ENCODE measurements around the gene ARMC9. TPM values are rescaled to one million over a fixed set of nuclear protein-coding genes. Genes with fewer than 3 reads are reported as not detected.
A peak's percentile ranks its signal among the peaks of the same experiment; 100 is the strongest.

Gene ARMC9
- total and polyA plus RNA-seq, 2 experiments from 2014 or later, result 22.5 to 23.7 TPM

GRCh38 chr2:231189571-231190495, 8.6 kb upstream of the ARMC9 start:
- peak overlapping the region; percentile 71 for H3K4me2 ChIP-seq
- TF ChIP-seq CTCF (IDR thresholded peaks at IDR 0.05; ENCODE audit: poor library complexity) (no peak), EZH2 (IDR thresholded peaks at IDR 0.05; ENCODE audit: borderline replicate concordance) (no peak), EZH2phosphoT487 (IDR thresholded peaks at IDR 0.05; ENCODE audit: low read depth, severe bottlenecking, unreplicated experiment) (no peak)
- H3K9me3 ChIP-seq (ENCODE audit: low read depth), result no peaks in the 10 kb centered on the region
- H2AFZ ChIP-seq, result peak overlapping the region; percentile 52
- H3K9me2 ChIP-seq (replicated peaks; ENCODE audit: insufficient read depth), result no peaks in the 10 kb centered on the region
- 69% methylated on average over 21 of the region's 22 CpGs for WGBS (ENCODE audit: low lambda C conversion rate, missing lambda C conversion rate)
- H4K20me1 ChIP-seq (ENCODE audit: insufficient read depth, poor library complexity, severe bottlenecking), result no peaks in the 10 kb centered on the region
- H3K27ac ChIP-seq, result peak overlapping the region; percentile 56
- H3K36me3 ChIP-seq (replicated peaks; ENCODE audit: insufficient read depth, low read depth), result no peaks in the 10 kb centered on the region
- no peak overlapping the region for H3K4me3 ChIP-seq
- DNase-seq (ENCODE audit: low spot score), result no peak
- no peaks in the 10 kb centered on the region for H3K79me2 ChIP-seq
- peaks cover 5% of the 10 kb centered on the region for H3K27me3 ChIP-seq
- H3K4me1 ChIP-seq (ENCODE audit: insufficient read depth), result peaks cover 3% of the 10 kb centered on the region

GRCh38 chr2:231190531-231191197, 7.8 kb upstream of the ARMC9 start:
- Histone ChIP-seq H2AFZ (peak overlapping the region; percentile 52), H3K4me2 (peak overlapping the region; percentile 71), H3K27ac (peak overlapping the region; percentile 56), H3K4me1 (ENCODE audit: insufficient read depth) (peaks cover 3% of the 10 kb centered on the region), H3K36me3 (replicated peaks; ENCODE audit: insufficient read depth, low read depth) (no peaks in the 10 kb centered on the region), H3K9me2 (replicated peaks; ENCODE audit: insufficient read depth) (no peaks in the 10 kb centered on the region), H3K9me3 (ENCODE audit: low read depth) (no peaks in the 10 kb centered on the region), H3K4me3 (no peak overlapping the region), H3K27me3 (peaks cover 5% of the 10 kb centered on the region), H3K79me2 (no peaks in the 10 kb centered on the region), H4K20me1 (ENCODE audit: insufficient read depth, poor library complexity, severe bottlenecking) (no peaks in the 10 kb centered on the region)
- 34% methylated on average over 35 of the region's 42 CpGs for WGBS (ENCODE audit: low lambda C conversion rate, missing lambda C conversion rate)
- DNase-seq (ENCODE audit: low spot score), result no peak
- no peak for TF ChIP-seq CTCF (IDR thresholded peaks at IDR 0.05; ENCODE audit: poor library complexity)
- no peak for TF ChIP-seq EZH2 (IDR thresholded peaks at IDR 0.05; ENCODE audit: borderline replicate concordance)
- TF ChIP-seq EZH2phosphoT487 (IDR thresholded peaks at IDR 0.05; ENCODE audit: low read depth, severe bottlenecking, unreplicated experiment), result no peak

- peak overlapping the region; percentile 56 for H3K27ac ChIP-seq
- H4K20me1 ChIP-seq (ENCODE audit: insufficient read depth, poor library complexity, severe bottlenecking), result no peaks in the 10 kb centered on the region
- H3K4me3 ChIP-seq, result no peak overlapping the region
Measured at GRCh38 chr2:231191896-231192872, 6.2 kb upstream of the ARMC9 start.

More at GRCh38 chr2:231191896-231192872, 6.2 kb upstream of the ARMC9 start:
- DNase-seq (ENCODE audit: low spot score), result peak; percentile 87
- Histone ChIP-seq H3K4me2 (no peak overlapping the region), H3K27me3 (peaks cover 5% of the 10 kb centered on the region), H3K4me1 (ENCODE audit: insufficient read depth) (peaks cover 3% of the 10 kb centered on the region), H3K9me2 (replicated peaks; ENCODE audit: insufficient read depth) (no peaks in the 10 kb centered on the region), H3K79me2 (no peaks in the 10 kb centered on the region), H2AFZ (no peak overlapping the region), H3K36me3 (replicated peaks; ENCODE audit: insufficient read depth, low read depth) (no peaks in the 10 kb centered on the region), H3K9me3 (ENCODE audit: low read depth) (no peaks in the 10 kb centered on the region)
- TF ChIP-seq CTCF (IDR thresholded peaks at IDR 0.05; ENCODE audit: poor library complexity) (peak; percentile 68), EZH2 (IDR thresholded peaks at IDR 0.05; ENCODE audit: borderline replicate concordance) (no peak)
- 51% methylated on average over 19 of the region's 19 CpGs for WGBS (ENCODE audit: low lambda C conversion rate, missing lambda C conversion rate)
